ENCODE data around the gene KLHL5. TPM values are rescaled to one million over a fixed set of nuclear protein-coding genes. Genes with fewer than 3 reads are reported as not detected.

KLHL5 gene
- total RNA-seq, 2 experiments from 2014 or later = 6.6 to 6.8 TPM

- no peaks in the 10 kb centered on the region for H3K36me3 Mint-ChIP-seq (ENCODE audit: low read depth)
- DNase-seq (no peak), ATAC-seq (no peak)
- no peaks in the 10 kb centered on the region for H3K27me3 Mint-ChIP-seq
- no peak overlapping the region for H3K4me3 Mint-ChIP-seq
- H3K9me3 Mint-ChIP-seq = no peaks in the 10 kb centered on the region
- ChIA-PET POLR2A (no interaction called here), CTCF (interaction anchor here (0.7 to 1.8 kb wide), 4 partner anchors 9 to 149 kb away, joined by 3 to 6 read pairs (median 4); no protein-coding TSS in a partner anchor)
- no peak overlapping the region for H3K27ac Mint-ChIP-seq
- peaks cover 25% of the 10 kb centered on the region for H3K4me1 Mint-ChIP-seq (ENCODE audit: low read depth)
- TF ChIP-seq CTCF (IDR thresholded peaks at IDR 0.05) = no peak
- intact Hi-C loops (cut with micrococcal nuclease) = no loop called here
These were observed 10.5 kb upstream of the KLHL5 start for GRCh38 chr4:39051492-39051891.

- DNase-seq (no peak), ATAC-seq (no peak)
- H3K36me3 Mint-ChIP-seq (ENCODE audit: low read depth) = no peaks in the 10 kb centered on the region
- H3K4me3 Mint-ChIP-seq = no peak overlapping the region
- CTCF ChIA-PET = interaction anchor here (0.9 to 1.7 kb wide), 4 partner anchors 81 to 294 kb away, joined by 3 to 4 read pairs (median 4); partner anchors contain the start of gene TLR10
- H3K9me3 Mint-ChIP-seq = no peaks in the 10 kb centered on the region
- TF ChIP-seq CTCF (IDR thresholded peaks at IDR 0.05) = no peak
- no peak overlapping the region for H3K27ac Mint-ChIP-seq
- intact Hi-C loops (cut with micrococcal nuclease) = no loop called here
- POLR2A ChIA-PET = no interaction called here
- peaks cover 5% of the 10 kb centered on the region for H3K4me1 Mint-ChIP-seq (ENCODE audit: low read depth)
- no peaks in the 10 kb centered on the region for H3K27me3 Mint-ChIP-seq
These were observed 8.0 kb upstream of the KLHL5 start for GRCh38 chr4:39053983-39054382.

- DNase-seq (no peak), ATAC-seq (no peak)
- Mint-ChIP-seq H3K36me3 (ENCODE audit: low read depth) (no peaks in the 10 kb centered on the region), H3K4me3 (no peak overlapping the region), H3K9me3 (no peaks in the 10 kb centered on the region), H3K4me1 (ENCODE audit: low read depth) (peaks cover 5% of the 10 kb centered on the region), H3K27me3 (no peaks in the 10 kb centered on the region), H3K27ac (no peak overlapping the region)
- ChIA-PET CTCF (interaction anchor here (0.9 to 1.7 kb wide), 2 partner anchors 80 to 272 kb away, joined by 3 to 4 read pairs; partner anchors contain the start of gene TLR10), POLR2A (no interaction called here)
- TF ChIP-seq CTCF (IDR thresholded peaks at IDR 0.05) = no peak
- intact Hi-C loops (cut with micrococcal nuclease) = no loop called here
These were observed 7.5 kb upstream of the KLHL5 start for GRCh38 chr4:39054497-39054896.

GRCh38 chr4:39056023-39056422, 6.0 kb upstream of the KLHL5 start:
- H3K4me1 Mint-ChIP-seq (ENCODE audit: low read depth) = peaks cover 5% of the 10 kb centered on the region
- no peak for TF ChIP-seq CTCF (IDR thresholded peaks at IDR 0.05)
- no peak for DNase-seq
- no peaks in the 10 kb centered on the region for H3K9me3 Mint-ChIP-seq
- H3K27ac Mint-ChIP-seq = no peak overlapping the region
- CTCF ChIA-PET = interaction anchor here (1.2 kb wide), 1 partner anchor 12 kb away, joined by 3 read pairs; no protein-coding TSS in a partner anchor
- H3K36me3 Mint-ChIP-seq (ENCODE audit: low read depth) = no peaks in the 10 kb centered on the region
- intact Hi-C loops (cut with micrococcal nuclease) = no loop called here
- ATAC-seq = no peak
- H3K27me3 Mint-ChIP-seq = no peaks in the 10 kb centered on the region
- POLR2A ChIA-PET = no interaction called here
- H3K4me3 Mint-ChIP-seq = no peak overlapping the region

GRCh38 chr4:39061457-39061856, 575 bp upstream of the KLHL5 start:
- Mint-ChIP-seq H3K4me3 (no peak overlapping the region), H3K27ac (no peak overlapping the region), H3K9me3 (no peaks in the 10 kb centered on the region), H3K36me3 (ENCODE audit: low read depth) (no peaks in the 10 kb centered on the region), H3K4me1 (ENCODE audit: low read depth) (peaks cover 12% of the 10 kb centered on the region), H3K27me3 (no peaks in the 10 kb centered on the region)
- ChIA-PET CTCF (no interaction called here), POLR2A (no interaction called here)
- ATAC-seq (no peak), DNase-seq (no peak)
- intact Hi-C loops (cut with micrococcal nuclease) = no loop called here
- TF ChIP-seq CTCF (IDR thresholded peaks at IDR 0.05) = no peak
